ENCODE data around the gene NHERF1. TPM values are rescaled to one million over a fixed set of nuclear protein-coding genes. Genes with fewer than 3 reads are reported as not detected.

The NHERF1 gene
- total and polyA plus RNA-seq, 2 donors from 2014 or later: 71.3 to 448 TPM

GRCh38 chr17:74790161-74791058 lies 42.0 kb downstream of the NHERF1 start:
- FAIRE-seq (no peak), DNase-seq (no peak)
- Histone ChIP-seq H3K27ac (ENCODE audit: low read depth in 2 of 2, low read length in 2 of 2) (no peak overlapping the region), H3K4me3 (ENCODE audit: low read length in 3 of 3) (no peak overlapping the region), H3K36me3 (ENCODE audit: control insufficient read depth in 2 of 3, insufficient read depth in 3 of 3, low read length in 3 of 3) (peaks cover 0 to 5% (median 5%) of the 10 kb centered on the region in 3 donors), H3K27me3 (ENCODE audit: control insufficient read depth, insufficient read depth, low read length) (no peaks in the 10 kb centered on the region), H3K4me1 (ENCODE audit: control insufficient read depth in 2 of 3, insufficient read depth in 2 of 3, low read depth in 1 of 3, low read length in 3 of 3) (no peaks in the 10 kb centered on the region), H3K9me3 (ENCODE audit: control insufficient read depth in 2 of 3, insufficient read depth in 1 of 3, low read length in 3 of 3) (no peaks in the 10 kb centered on the region), H3K9ac (ENCODE audit: low read length in 3 of 3) (no peak overlapping the region)
- TF ChIP-seq CTCF (IDR thresholded peaks at IDR 0.05; ENCODE audit: borderline replicate concordance, extremely low read depth, insufficient read depth): no peak
- intact Hi-C loops (cut with DNase I): loop anchor here (5.0 kb wide), 1 partner anchor 72 kb away; no protein-coding TSS in a partner anchor

GRCh38 chr17:74792586-74793105 lies 44.2 kb downstream of the NHERF1 start:
- Histone ChIP-seq H3K9me3 (ENCODE audit: control insufficient read depth in 2 of 3, insufficient read depth in 1 of 3, low read length in 3 of 3) (no peaks in the 10 kb centered on the region), H3K27ac (ENCODE audit: low read depth in 2 of 2, low read length in 2 of 2) (no peak overlapping the region), H3K4me1 (ENCODE audit: control insufficient read depth in 2 of 3, insufficient read depth in 2 of 3, low read depth in 1 of 3, low read length in 3 of 3) (no peaks in the 10 kb centered on the region), H3K9ac (ENCODE audit: low read length in 3 of 3) (no peak overlapping the region), H3K27me3 (ENCODE audit: control insufficient read depth, insufficient read depth, low read length) (no peaks in the 10 kb centered on the region), H3K4me3 (ENCODE audit: low read length in 3 of 3) (no peak overlapping the region), H3K36me3 (ENCODE audit: control insufficient read depth in 2 of 3, insufficient read depth in 3 of 3, low read length in 3 of 3) (peaks cover 0 to 9% (median 8%) of the 10 kb centered on the region in 3 donors)
- no peak for FAIRE-seq
- intact Hi-C loops (cut with DNase I): loop anchor here (5.0 kb wide), 1 partner anchor 70 kb away; no protein-coding TSS in a partner anchor
- TF ChIP-seq CTCF (IDR thresholded peaks at IDR 0.05; ENCODE audit: borderline replicate concordance, extremely low read depth, insufficient read depth): no peak
- DNase-seq: no peak

- intact Hi-C loops (cut with DNase I): no loop called here
- H3K27ac ChIP-seq (ENCODE audit: low read depth in 2 of 2, low read length in 2 of 2): no peak overlapping the region
- DNase-seq (no peak), FAIRE-seq (no peak)
- H3K4me3 ChIP-seq (ENCODE audit: low read length in 3 of 3): no peak overlapping the region
- TF ChIP-seq CTCF (IDR thresholded peaks at IDR 0.05; ENCODE audit: borderline replicate concordance, extremely low read depth, insufficient read depth): no peak
- H3K9ac ChIP-seq (ENCODE audit: low read length in 3 of 3): no peak overlapping the region
- H3K36me3 ChIP-seq (ENCODE audit: control insufficient read depth in 2 of 3, insufficient read depth in 3 of 3, low read length in 3 of 3): peaks cover 0 to 13% (median 8%) of the 10 kb centered on the region in 3 donors
- H3K27me3 ChIP-seq (ENCODE audit: control insufficient read depth, insufficient read depth, low read length): no peaks in the 10 kb centered on the region
- no peaks in the 10 kb centered on the region for H3K4me1 ChIP-seq (ENCODE audit: control insufficient read depth in 2 of 3, insufficient read depth in 2 of 3, low read depth in 1 of 3, low read length in 3 of 3)
- H3K9me3 ChIP-seq (ENCODE audit: control insufficient read depth in 2 of 3, insufficient read depth in 1 of 3, low read length in 3 of 3): no peaks in the 10 kb centered on the region
These were observed 47.0 kb downstream of the NHERF1 start for GRCh38 chr17:74795327-74796020.
